GM06990 (cell line): ENCODE results near the gene NFATC2.

ENCODE experiments used
- DNase-seq: peaks from one replicate; pipeline ENCODE4 v3.0.0-alpha.2; 2011; ENCODE audit not compliant: insufficient read length; ENCODE audit errors: extremely low read depth
- H3K27me3 ChIP-seq: replicated peaks from 2 replicates; pipeline ENCODE4 v1.6.0; 2011; ENCODE audit warnings: low read length; ENCODE audit not compliant: control insufficient read depth, insufficient read depth
- H3K36me3 ChIP-seq: 2 replicates; pipeline ENCODE4 v1.5.1; 2011; ENCODE audit warnings: low read length; ENCODE audit not compliant: control insufficient read depth, insufficient read depth
- H3K4me3 ChIP-seq: replicated peaks from 2 replicates; pipeline ENCODE4 v1.5.1; 2011; ENCODE audit warnings: low read depth, mild to moderate bottlenecking, control low read depth, low read length
- TF ChIP-seq, protein P1 (sequence below): IDR thresholded peaks from 2 replicates; pipeline ENCODE4 v1.5.1; 2011; ENCODE audit warnings: low read length, control low read depth, mild to moderate bottlenecking, inconsistent platforms; ENCODE audit not compliant: insufficient read depth, poor library complexity, severe bottlenecking

NFATC2 gene

DNA sequence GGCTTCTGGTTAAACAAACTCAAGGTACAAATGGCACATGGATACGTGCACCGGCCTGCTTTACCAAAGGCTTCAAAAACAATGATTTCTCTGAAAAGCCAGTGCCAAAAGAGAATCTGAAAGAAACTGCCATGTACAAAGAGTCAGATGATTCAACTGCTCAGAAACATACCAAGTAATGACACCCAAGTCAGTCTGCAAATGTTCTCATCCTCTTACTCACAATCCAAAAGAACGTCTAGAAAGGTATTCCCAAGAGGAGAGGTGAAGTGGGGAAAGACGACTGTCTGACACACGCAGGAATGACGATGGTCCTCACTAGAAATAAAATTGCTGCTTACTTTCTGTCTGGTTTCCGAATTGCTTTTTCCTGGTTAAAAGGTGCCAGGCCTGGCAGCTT lies 52.9 kb downstream of the NFATC2 start:
- Histone ChIP-seq H3K4me3 (no peak overlapping the region), H3K27me3 (no peaks in the 10 kb centered on the region), H3K36me3 (peaks cover 6% of the 10 kb centered on the region)
- no peak for DNase-seq
- TF ChIP-seq, protein P1, sequence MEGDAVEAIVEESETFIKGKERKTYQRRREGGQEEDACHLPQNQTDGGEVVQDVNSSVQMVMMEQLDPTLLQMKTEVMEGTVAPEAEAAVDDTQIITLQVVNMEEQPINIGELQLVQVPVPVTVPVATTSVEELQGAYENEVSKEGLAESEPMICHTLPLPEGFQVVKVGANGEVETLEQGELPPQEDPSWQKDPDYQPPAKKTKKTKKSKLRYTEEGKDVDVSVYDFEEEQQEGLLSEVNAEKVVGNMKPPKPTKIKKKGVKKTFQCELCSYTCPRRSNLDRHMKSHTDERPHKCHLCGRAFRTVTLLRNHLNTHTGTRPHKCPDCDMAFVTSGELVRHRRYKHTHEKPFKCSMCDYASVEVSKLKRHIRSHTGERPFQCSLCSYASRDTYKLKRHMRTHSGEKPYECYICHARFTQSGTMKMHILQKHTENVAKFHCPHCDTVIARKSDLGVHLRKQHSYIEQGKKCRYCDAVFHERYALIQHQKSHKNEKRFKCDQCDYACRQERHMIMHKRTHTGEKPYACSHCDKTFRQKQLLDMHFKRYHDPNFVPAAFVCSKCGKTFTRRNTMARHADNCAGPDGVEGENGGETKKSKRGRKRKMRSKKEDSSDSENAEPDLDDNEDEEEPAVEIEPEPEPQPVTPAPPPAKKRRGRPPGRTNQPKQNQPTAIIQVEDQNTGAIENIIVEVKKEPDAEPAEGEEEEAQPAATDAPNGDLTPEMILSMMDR = no peak

DNA sequence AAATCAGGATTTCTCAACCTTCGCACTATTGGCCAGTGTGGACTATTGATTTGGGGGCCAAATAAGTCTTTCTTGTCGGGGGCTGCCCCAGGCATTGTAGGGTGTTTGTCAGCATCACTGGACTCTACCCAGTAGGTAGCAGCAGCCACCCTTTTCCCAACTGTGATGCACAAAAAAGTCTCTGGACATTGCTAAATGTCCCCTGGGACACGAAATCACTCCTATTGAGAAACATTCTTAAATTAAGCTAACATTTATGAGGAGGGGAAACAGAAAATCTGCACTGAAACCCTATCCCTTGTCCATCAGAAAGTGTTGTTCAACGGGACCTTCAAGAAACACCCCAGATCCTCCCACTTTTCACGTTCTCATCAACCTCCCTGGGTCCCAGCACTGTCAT lies 54.2 kb downstream of the NFATC2 start:
- H3K36me3 ChIP-seq = peaks cover 7% of the 10 kb centered on the region
- no peak overlapping the region for H3K4me3 ChIP-seq
- H3K27me3 ChIP-seq = no peaks in the 10 kb centered on the region
- TF ChIP-seq, protein P1 = no peak
- DNase-seq = no peak

DNA sequence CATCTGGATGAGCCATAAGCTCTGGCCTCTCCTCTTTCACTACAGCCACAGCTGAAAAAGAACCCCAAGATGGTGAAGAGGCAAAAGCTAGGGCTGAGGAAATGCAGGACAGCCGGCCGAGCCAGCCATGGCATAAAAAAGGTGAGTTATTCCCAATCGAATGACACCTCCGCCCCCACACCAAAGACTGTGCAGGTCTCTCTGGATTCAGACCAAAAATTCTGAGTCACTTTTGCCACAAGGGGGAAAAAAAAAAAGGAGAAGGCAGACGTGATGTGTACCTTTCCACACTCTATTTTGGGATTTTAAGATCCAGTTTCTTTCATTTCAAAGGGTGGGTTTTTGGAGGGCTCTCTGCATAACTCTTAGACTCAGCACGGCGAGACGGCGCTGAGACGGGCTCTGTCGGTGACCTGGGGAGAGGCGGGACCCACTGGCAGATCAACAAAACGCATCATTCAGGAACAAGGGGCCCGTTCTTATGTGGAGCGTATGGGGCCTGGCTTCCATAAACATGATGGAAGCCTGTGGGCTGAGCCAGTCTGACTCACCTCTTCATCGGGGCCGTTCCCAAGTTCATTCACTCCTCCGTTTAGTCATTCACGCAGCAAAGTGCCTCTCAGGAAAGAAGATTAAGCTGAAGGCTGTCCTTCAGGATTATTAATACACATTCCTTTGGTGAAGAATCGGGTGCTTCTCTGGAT lies 54.8 kb downstream of the NFATC2 start:
- TF ChIP-seq, protein P1 = no peak
- no peaks in the 10 kb centered on the region for H3K27me3 ChIP-seq

DNA sequence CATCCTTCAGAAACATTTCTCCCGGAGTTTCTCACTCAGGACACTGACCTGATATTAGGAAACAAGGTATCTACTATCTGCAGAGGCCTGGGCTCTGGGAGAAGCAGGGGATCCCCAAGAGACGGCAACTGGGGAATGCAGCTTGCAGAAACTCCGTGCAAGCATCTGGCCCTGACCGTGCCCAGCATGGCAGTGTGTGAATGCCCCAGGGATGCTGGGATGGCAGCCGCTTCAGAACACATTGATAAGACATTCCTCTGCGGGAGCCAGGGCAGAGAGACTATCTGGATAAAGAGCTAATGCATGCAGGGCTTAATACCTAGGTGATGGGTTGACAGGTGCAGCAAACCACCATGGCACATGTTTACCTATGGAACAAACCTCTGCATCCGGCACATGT lies 55.4 kb downstream of the NFATC2 start:
- Histone ChIP-seq H3K27me3 (no peaks in the 10 kb centered on the region), H3K36me3 (peaks cover 7% of the 10 kb centered on the region), H3K4me3 (no peak overlapping the region)
- no peak for DNase-seq
- TF ChIP-seq, protein P1 = no peak

More for the DNA sequence above, 54.8 kb downstream of the NFATC2 start:
- Histone ChIP-seq H3K36me3 (peaks cover 7% of the 10 kb centered on the region), H3K4me3 (no peak overlapping the region)
- no peak for DNase-seq

DNA sequence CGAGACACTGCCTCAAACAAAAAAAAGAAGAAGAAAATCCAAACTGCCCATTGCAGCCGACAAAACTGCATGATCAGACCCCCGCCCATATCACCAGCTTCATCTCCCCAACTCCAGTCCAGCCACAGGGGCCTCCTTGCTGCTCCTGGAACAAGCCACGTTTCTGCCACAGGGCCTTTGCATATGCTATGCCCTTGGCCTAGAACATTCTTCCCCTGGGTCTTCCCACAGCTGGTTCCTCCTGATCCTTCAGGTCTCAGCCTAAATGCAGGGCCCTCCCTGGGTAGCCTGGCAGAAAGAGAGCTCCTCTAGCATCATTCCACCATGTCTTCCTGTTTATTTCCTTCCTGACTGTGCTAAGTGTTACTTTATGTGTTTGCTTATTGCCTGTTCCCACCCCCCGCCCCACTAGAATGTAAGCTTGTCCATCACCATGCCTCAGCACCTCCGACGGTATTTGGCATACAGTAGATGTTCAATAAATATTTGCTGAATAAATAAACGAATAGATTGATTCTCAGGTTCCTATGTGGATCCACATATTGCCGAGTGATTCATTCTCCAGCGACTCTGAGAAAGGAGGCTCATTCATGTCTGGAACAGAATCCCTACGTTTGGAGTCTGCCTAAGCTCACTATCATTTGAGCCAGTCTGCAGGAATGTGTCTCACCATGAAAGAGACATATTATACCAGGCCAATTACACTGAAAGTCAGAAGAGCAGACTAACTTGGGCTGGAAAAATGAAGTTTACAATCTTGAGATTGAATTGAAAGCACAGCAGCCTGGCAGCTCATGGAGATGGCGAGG lies 56.1 kb downstream of the NFATC2 start:
- TF ChIP-seq, protein P1 = no peak
- peaks cover 7% of the 10 kb centered on the region for H3K36me3 ChIP-seq
- no peaks in the 10 kb centered on the region for H3K27me3 ChIP-seq
- no peak for DNase-seq
- no peak overlapping the region for H3K4me3 ChIP-seq
